Astrocyte (in vitro differentiated cells and primary cell): ENCODE measurements around the gene BAHCC1.

Experiments
- EZH2 ChIP-seq: IDR thresholded peaks from 2 replicates; pipeline ENCODE4 v1.6.1; 2012; ENCODE audit warnings: mild to moderate bottlenecking, low read length, inconsistent platforms; ENCODE audit not compliant: insufficient read depth
- TF ChIP-seq, protein P1 (sequence below): IDR thresholded peaks from 2 replicates; pipeline ENCODE4 v1.5.1; 2011; ENCODE audit warnings: low read depth, mild to moderate bottlenecking, inconsistent platforms, low read length, moderate library complexity; ENCODE audit not compliant: insufficient read depth

GRCh38 chr17:81447331-81447933 is 52.2 kb downstream of the BAHCC1 start:
- TF ChIP-seq, protein P1, sequence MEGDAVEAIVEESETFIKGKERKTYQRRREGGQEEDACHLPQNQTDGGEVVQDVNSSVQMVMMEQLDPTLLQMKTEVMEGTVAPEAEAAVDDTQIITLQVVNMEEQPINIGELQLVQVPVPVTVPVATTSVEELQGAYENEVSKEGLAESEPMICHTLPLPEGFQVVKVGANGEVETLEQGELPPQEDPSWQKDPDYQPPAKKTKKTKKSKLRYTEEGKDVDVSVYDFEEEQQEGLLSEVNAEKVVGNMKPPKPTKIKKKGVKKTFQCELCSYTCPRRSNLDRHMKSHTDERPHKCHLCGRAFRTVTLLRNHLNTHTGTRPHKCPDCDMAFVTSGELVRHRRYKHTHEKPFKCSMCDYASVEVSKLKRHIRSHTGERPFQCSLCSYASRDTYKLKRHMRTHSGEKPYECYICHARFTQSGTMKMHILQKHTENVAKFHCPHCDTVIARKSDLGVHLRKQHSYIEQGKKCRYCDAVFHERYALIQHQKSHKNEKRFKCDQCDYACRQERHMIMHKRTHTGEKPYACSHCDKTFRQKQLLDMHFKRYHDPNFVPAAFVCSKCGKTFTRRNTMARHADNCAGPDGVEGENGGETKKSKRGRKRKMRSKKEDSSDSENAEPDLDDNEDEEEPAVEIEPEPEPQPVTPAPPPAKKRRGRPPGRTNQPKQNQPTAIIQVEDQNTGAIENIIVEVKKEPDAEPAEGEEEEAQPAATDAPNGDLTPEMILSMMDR: no peak
- TF ChIP-seq EZH2: no peak
